ENCODE measurements around the gene ARMS2.

ARMS2 gene, protein sequence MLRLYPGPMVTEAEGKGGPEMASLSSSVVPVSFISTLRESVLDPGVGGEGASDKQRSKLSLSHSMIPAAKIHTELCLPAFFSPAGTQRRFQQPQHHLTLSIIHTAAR

GRCh38 chr10:122454603-122455080, at the start of gene ARMS2:
Gene ARMS2 (plus strand): TSS chr10:122454653. CDS start chr10:122454728, 75 bp downstream.
- DNase-seq (ENCODE audit: low spot score), result no peak

DNA sequence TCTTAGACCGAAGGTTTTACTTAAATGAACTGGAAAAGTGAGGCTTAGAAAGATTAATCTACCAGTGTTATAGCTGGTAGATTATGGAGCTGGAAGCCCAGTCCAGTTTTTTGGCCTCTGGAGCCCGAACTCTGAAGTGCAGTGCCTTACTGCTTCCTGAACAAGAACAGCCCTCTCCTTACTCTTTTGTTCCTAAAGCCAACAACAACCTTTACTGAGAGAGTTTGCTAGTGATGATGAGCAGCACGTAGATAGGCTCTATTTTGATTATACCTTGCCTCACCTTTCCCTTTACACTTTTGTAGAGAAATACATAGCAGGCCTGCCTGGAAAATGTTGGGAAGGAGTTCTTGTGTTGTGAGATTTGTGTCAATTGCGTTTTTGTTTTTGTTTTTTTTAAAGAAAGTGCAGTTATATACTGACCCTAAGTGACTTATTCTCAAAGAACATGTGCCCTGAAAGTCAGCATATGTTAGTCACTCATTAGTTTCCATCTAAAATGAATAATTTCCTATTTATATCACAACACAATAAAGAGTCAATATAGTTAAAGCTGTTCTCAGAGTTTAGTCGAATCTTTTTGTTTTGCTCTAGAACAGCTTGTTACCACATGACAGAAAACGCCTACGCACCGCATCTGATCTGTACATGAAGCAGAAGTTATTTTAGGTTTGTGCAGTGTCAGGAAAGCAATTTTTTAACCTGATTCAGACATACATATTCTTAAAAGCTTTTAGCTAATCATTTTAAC, 46.9 kb upstream of the ARMS2 start:
- no peak for DNase-seq (ENCODE audit: low spot score)

DNA sequence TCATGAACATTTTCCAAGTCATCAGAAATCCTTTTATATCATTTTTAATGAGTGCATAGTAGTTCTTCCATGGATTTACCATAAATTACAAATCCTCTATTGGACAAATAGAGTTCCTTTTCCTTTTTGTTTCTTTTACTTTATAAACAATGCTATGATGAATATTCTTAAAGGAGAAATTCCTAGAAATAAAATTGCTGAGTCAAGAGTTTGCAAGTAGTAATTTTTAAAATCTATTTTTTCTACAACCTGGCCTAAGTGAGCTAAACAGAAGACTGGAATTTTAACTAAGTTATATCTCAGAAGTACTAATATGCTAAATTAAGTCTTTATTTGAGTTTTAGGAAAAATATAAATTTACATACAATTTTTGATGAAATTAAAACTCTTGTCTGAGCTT, 41.1 kb upstream of the ARMS2 start:
- no peak for DNase-seq (ENCODE audit: low spot score)

DNA sequence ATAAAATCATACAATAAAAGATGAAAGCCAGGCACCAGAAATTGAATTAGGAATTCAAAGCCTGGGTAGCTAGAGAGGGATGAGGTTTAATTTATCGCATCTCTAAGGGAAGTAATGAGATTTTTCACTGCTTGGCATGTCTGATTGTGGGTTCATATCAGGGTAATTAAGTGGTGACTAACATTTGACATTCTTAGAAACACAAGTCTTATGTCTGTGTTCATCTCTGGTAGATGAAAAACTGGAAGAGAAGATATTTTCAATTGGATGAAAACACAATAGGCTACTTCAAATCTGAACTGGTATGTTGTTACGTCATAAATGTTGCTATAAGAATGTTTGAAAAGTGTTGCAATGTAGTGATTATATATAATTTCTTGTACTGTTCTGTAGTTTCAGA, 36.8 kb upstream of the ARMS2 start:
- DNase-seq (ENCODE audit: low spot score), result peak; percentile 13

GRCh38 chr10:122419016-122419415, 35.4 kb upstream of the ARMS2 start:
- no peak for DNase-seq (ENCODE audit: low spot score)

DNA sequence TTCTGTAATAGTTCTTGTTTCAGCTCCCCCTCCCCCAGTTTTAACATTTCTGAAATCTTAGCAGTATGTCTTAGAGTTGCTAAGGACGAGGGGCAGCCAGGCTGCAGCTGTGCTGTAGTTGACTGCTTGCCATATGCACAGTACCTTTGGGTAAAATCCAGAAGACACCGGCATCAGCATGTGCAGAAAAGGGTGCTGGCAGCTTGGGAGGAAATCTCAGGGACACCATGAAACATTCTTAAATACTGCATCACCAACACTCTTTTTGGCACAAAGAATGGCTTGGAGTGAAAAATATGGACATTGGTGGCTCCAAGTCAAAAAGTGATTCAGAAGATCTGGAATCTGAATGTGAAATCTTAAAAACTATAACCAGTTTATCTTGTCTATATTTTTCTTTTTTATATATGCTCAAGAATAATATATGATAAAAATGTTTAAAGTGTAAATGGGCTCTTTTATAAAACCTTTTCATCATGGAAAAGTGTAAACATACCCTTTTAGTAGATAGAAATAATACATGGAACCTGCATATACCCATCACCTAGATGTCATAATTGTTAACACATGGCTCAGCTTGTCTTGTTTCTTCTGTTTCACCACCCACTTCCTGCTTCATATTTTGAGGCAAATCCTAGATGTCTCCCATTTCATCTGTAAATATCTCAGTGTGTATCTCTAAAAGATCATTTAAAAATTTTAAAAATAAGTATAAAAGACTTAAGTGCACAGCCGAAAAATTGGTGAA, 34.4 kb upstream of the ARMS2 start:
- no peak for DNase-seq (ENCODE audit: low spot score)

DNA sequence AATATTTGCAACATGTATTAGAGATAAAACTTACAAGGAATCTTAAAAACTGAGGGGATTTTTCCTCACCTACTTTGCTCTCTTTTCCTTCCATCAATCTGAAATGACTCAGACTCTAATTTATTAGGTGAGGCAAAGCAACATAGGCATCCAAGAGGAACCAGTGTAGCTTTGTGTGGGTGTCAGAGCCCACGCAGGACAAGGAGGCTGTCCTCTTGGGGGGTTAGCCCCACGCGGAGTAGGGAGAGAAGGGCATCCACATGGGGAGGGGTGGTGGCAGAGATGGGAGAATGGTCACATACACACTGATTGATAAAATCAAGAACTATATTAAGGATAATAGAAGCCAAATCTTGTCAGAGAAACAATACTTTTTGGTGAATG, 33.8 kb upstream of the ARMS2 start:
- DNase-seq (ENCODE audit: low spot score), result no peak

- DNase-seq (ENCODE audit: low spot score), result no peak
These were observed 33.3 kb upstream of the ARMS2 start for GRCh38 chr10:122421054-122421625.

GRCh38 chr10:122421742-122422141, 32.7 kb upstream of the ARMS2 start:
- no peak for DNase-seq (ENCODE audit: low spot score)

DNA sequence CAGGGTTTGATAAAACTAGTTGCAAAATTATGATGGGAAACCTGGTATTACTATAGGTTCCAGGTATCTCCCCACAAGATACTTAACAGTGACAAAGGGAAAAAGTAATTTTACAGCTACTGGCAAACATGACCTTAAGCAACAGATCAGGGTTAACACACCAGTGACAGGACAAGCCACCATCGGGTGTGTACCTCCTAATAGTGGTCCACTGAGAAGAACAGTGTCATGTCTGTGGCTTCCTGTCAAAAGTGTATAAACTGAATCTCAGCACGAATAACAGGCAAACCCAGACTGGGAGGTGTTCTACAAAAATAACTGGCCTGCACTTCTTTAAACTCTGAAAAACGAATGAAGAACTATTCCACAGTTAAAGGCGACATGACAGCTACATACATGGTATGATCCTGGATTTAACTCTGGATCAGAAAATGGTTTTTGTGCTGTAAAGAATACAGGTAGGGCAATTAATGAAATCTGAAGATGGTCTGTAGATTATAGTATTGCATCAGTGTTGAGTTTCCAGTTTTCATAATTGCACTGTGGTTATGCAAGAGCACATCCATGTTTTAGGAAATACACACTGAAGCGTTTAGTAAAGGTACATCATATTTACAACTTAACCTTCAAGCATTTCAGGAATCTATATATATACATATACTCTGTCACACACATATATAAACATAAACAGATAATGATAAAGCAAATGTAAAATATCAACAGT, 32.0 kb upstream of the ARMS2 start:
- peak; percentile 53 for DNase-seq (ENCODE audit: low spot score)

GRCh38 chr10:122424059-122424458, 30.4 kb upstream of the ARMS2 start:
- no peak for DNase-seq (ENCODE audit: low spot score)

GRCh38 chr10:122426829-122427228, 27.6 kb upstream of the ARMS2 start:
- no peak for DNase-seq (ENCODE audit: low spot score)

GRCh38 chr10:122427280-122427679, 27.2 kb upstream of the ARMS2 start:
- DNase-seq (ENCODE audit: low spot score), result no peak

DNA sequence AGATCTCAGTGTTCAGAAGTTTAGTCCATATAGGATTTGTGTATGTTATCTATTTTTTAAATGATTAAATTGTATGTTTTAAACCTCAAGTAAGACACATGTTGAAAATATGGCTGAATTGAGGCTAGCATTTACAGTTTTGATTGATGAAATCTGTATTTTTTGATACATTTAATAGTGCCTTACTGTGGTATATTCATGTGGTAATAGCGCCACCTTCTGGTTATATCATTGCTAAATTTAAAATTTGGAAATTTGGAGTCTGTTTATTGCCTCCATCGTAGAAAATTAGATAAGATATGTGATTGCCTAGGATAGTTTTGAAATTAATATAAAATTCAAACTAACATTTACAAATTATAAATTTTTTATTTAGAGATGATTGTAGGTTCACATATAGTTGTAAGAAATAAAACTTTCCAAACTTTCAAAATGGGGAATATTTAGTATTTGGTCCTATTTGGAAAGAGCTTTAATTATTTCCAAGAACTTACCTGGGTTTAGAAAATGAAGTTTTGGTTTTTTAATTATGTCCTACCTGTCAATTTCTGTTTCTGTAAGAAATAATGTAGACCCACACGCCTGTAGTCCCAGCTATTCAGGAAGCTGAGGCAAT, 19.1 kb upstream of the ARMS2 start:
- DNase-seq (ENCODE audit: low spot score), result peak; percentile 70

GRCh38 chr10:122441961-122442360, 12.5 kb upstream of the ARMS2 start:
- DNase-seq (ENCODE audit: low spot score), result no peak

DNA sequence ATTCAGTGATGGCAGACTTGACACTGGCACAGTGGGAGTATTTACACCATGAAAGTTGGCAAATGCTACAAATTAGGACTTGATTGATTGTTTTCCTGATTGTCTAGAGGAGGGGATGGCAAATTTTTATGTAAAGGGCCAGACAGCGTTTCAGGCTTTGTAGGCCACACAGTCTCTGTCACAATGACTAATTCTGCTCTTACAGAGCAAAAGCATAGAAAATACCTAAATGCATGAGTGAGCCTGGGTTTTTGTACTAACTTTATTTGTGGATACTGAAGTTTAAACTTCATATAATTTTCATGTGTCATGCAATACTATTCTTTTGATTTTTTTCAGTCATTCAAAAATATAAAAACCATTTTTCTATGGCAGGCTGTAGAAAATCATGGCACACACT, 9.0 kb upstream of the ARMS2 start:
- no peak for DNase-seq (ENCODE audit: low spot score)

DNA sequence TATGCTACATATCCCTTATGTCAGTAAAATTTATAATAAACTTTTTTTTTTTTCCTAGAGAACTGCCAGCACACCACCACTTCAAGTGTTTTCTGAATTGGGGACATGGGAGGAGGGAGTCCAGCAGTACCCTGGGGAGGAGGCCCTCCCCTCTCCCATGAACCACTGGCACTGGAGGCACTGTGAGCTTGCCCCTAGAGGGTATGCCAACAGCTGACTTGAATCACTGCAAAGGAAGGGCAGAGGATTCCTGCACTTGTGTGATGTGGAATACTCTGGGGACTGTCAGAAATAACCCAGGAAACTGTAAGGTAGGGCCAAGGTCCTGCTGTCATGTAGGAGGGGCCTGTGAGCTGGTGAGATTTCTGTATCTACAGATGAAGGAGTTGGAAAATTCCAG, 8.5 kb upstream of the ARMS2 start:
- DNase-seq (ENCODE audit: low spot score), result no peak

GRCh38 chr10:122446668-122447423, 7.6 kb upstream of the ARMS2 start:
- DNase-seq (ENCODE audit: low spot score), result no peak

GRCh38 chr10:122448600-122448999, 5.9 kb upstream of the ARMS2 start:
- DNase-seq (ENCODE audit: low spot score), result no peak

GRCh38 chr10:122449153-122449552, 5.3 kb upstream of the ARMS2 start:
- no peak for DNase-seq (ENCODE audit: low spot score)

All from CD4-positive, alpha-beta T cell treated with Interleukin-15 for 4 hours (primary cell).